Measurements from ENCODE around the gene MFSD11. TPM values are rescaled to one million over a fixed set of nuclear protein-coding genes. Genes with fewer than 3 reads are reported as not detected.
"Not testable (repeated sequence)": the region's sequence is repeated elsewhere in the genome, so short reads cannot be mapped to it uniquely, and the experiment has no call there.

The MFSD11 gene
- total RNA-seq, 1 donor from 2014 or later = 27.0 TPM

DNA sequence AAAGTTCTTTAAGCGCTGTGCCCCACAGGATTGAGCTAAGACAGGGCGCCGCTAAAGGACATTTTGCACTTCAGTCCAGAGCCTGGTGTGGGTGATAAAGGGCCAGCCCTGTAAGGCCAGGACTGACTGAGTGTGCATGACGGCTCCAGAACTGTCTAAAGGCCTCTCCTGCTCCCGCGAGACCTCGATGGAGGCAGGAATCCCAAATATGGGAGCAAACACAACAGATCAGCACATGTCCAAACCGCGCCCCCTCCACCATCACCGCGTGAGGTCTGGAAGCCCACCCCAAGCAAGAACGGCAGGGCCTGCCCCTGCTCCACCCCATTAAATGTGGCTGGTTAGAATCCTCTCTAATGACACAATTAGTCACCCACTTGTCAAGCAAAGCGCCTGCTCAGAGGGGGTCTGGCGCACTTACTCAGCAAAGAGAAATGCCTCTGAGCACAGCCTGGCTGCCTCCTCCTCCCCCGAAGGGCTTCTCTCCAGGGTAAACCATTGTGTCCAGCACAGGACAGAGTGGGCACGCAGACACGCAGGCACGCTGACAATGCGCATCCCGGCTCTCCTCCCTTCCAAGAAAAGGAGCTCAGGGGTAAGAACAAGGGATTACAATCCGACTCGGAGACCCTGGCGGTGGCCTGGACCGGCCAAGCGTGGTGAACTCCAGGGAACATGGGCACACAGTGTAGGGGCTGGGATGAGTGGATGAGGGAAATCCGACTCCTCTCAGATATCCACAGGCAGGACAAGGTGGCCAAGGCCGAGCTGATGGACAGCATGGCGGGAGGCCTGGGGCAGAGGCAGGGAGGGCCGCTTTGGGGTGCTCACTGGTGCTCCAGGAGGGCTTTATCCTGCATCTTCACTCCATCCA is 28.6 kb upstream of the MFSD11 start:
- peak; percentile 89 for DNase-seq (ENCODE audit: low spot score)

DNA sequence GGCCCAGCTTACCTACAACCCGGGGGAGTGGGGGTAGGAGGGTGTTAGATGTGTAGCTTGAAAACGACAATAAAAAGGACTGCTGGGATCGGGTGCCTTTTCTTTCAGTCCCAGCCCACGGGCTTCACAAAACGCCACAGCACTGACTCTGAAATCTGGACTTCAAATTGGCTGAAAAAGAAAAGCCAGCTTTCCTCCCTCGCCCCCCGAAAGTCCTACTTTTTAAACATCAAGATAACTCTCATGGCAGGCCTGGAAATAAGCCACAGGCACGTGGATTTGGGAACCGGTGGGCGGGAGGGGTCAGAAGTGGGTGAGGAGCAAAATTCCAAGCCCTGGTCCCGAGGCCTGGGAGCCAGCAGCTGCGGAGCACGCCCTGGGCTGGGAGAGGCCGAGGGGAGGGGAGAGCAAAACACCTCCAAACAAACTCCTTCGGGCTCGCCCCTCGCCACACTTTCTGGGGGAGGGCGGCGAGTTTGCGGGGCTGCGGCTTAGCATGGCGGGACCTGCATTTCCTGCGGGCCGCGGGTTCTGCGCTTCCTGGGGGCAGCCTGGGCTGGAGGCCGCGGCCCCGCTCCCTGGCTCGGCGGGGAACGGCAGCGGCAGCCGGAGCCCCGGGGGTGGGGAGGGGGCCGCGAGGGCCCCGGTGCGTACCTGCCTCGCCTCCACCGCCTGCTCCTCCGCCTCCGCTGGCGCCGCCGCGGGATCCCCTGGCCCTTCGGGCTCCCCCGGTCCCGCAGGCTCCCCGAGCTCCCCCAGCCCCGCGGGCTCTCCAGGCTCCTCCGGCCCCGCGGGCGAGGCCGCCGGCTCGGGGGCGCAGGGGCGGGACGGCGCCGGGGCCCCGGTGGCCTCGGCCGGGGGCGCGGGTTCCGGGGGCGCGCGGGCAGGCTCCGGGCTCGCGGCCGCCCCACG is 27.7 kb upstream of the MFSD11 start:
- DNase-seq (ENCODE audit: low spot score) = peak; percentile 70

DNA sequence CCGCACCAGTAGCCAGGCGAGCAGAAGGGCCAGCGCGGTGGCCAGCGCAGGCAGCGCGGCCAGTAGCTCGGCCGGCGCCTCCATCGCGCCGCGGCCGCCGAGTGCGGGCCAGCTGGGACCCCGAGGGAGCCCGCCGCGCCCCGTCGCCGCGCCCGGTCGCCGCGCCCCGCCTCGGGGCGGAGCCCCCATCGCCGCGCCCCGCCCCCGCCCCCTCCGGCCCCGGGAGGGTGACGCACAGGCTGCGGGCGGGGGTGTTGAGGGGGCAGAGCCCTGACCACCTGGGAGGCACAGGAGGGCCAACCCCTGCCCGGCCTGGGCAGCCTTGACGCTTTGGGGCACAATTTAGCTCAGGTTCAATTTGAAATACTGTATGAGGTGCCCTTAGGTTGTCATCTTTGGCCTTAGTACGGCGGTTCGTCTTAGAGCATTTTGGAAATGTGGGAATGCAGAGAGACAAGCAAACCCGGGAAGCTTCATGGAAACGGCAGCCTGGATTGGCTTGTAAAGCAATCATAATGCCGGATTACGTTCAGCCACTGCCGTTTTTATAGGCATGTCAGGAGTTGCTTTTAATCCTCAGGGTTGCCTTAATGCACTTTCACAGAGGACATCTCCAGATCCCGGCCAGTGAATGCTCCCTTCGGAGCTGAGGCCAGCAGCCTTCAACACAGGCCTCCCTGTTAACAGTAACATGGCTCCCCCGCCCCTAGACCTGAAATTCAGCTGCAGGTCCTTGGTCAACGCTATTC is 26.9 kb upstream of the MFSD11 start, which contains the start of gene MXRA7:
Gene MXRA7, minus strand, starts transcription at position 103 of the 749 bp plus-strand sequence. Its CDS starts 19 bp downstream, at position 84.
- peak; percentile 74 for DNase-seq (ENCODE audit: low spot score)

DNA sequence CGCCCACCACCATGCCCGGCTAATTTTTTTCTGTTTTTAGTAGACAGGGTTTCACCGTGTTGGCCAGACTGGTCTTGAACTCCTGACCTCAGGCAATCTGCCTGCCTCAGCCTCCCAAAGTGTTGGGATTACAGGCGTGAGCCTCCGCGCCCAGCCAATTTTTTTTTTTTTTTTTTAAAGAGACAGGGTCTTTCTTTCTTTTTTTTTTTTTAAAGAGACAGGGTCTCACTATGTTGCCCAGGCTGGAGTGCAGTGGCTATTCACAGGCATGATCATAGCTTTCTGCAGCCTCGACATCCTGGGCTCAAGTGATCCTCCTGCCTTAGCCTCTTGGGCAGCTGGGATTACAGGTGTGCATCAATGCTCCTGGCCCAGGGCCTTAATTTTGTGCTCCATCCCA is 25.6 kb upstream of the MFSD11 start:
- DNase-seq (ENCODE audit: low spot score) = not testable (repeated sequence)

DNA sequence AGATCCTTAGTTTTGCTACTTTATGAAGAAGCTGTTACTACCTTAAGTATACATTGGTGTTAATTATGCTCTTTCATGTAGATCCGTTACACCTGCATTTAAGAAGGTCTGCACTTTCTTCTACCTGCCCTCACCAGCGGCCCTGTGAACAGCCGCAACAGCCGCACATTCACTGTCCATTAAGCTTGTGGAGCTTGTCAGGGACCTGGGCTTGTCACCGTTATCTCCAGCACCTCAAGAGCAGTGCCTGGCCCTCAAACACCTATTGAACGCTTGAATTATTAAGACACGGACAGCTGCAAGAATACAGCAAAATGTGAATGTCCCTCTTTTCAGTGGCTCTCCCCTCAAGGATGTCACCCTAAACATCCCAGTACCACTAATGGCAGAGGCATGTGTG is 24.2 kb upstream of the MFSD11 start:
- no peak for DNase-seq (ENCODE audit: low spot score)

DNA sequence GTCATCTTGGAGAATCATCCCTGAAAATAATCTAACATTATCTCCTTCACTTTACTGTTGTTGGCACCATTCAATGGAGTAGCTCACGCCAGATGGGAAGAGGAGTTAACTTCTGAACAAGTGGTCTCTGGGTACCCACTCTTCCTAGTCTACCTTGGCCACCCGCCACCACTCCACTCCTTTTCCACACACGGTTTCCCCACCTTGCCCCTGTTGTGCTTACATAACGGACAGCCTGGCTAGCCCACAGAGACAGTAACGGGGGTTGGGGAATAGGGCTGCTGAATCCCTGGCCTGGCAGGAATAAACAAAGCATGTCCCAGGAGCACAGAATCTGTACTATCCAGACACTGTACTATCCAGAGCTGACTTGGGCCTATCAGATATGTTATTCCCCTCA is 23.6 kb upstream of the MFSD11 start:
- no peak for DNase-seq (ENCODE audit: low spot score)

DNA sequence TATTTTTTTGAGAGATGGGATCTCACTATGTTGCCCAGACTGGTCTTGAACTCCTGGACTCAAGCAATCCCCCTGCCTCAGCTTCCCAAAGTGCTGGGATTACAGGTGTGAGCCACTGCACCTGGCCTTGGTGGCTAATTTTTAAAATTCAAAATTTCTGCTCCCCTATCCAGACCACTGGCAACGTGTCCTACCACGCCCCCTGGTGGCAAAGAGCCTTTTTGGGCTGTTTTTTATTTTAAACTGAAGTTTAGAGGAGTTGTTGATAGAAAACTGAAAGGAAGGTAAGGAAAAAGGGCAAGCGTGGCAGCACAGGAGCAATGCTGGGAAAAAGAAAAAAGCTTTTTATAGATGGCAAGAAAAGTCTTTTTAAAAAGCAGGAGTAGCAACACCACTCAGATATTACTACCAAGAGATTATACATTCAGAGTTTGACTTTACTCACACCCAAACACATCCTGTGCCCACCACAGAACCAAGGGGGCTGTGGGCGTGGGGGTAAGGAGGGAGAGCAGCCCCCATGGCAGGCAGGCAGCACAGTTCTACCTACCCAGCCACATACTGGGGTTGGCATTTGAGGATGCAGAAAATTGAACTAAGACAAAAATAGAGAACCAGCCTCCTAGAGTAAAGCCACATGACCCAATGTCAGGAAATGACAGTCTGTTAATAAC is 23.0 kb upstream of the MFSD11 start:
- DNase-seq (ENCODE audit: low spot score) = peak; percentile 80

DNA sequence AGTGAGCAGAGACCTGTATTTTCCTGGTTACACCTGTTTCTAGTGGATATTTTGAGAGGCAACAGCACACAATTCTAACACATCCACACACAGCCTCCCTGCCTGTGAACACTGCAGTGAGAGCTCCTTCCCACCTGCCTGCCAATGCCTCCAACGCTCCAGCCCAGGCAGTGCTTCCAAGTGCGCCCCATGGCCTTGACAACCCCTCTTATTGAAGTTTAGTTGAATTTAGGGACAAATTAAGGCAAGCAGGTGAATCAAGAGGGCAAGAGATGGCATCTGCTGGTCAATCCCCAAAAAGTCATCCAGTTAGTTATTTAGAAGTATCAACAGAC is 22.5 kb upstream of the MFSD11 start:
- DNase-seq (ENCODE audit: low spot score) = no peak

DNA sequence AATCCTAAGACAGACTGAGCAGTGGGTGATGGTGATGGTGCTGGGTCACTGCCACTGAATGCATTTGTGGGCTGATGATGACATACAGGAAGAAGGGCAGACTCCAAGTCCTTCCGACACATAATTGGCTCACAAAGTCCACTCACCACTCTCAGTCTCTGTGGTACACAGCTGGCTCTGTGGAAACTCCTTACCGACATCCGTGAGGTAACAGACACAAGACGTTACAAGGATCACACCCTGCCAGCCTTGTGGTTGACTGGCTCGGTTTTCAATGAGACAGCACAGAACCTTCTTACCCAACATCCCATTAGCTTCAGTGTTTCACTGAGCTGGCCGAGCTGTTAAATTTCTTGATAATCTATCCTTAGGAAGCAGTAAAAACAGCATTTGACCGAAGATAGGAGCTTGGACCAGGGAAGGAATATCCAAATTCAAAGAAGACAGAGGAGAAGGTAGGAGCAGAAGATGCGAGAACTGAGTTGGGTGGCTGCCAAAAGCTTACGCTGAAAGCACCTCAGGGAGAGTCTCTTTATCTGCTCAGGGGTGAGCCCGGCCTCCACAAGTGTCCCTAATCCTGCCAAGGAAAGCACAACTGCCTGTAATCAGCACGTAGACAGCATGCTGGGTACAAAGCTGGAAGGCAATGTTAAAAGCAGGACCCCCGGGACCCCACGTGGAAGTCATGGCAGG is 21.6 kb upstream of the MFSD11 start:
- no peak for DNase-seq (ENCODE audit: low spot score)

DNA sequence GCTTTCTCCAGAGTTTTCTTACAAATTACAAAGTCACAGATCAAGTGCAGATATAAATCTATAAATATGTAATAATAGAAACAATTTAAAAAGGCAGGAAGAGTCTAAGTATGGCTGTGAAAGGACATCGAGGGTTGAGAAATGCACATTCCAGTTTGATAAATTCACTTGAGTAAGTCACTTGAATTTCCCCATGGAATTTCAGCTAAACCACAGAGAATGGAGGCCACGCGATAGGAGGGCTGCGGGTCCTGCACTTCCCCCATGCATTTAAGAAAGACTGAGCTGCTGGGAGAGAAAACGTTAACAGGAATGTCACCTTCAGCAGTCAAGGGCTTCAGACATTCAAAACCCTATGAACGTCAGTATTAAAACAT is 21.1 kb upstream of the MFSD11 start:
- DNase-seq (ENCODE audit: low spot score) = no peak

DNA sequence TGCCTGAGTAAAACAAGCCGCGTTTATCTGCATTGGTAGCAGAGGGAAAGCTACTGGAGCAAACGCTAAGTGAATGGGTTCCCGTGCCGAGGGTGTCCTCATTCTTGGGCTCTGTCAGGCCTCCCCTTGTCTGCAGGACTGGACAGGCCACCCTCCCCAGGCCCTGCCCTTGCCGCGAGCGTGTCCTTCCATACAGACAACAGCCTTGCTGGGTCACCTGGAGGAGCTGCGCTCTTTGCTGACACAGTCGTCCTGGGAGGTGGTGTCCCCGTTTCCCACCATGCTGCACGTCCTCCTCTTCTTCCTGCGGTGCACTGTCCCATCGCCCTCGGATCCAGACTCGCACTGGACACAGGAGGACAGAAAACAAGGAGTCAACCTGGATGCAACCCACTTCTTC is 19.4 kb upstream of the MFSD11 start:
- DNase-seq (ENCODE audit: low spot score) = no peak

DNA sequence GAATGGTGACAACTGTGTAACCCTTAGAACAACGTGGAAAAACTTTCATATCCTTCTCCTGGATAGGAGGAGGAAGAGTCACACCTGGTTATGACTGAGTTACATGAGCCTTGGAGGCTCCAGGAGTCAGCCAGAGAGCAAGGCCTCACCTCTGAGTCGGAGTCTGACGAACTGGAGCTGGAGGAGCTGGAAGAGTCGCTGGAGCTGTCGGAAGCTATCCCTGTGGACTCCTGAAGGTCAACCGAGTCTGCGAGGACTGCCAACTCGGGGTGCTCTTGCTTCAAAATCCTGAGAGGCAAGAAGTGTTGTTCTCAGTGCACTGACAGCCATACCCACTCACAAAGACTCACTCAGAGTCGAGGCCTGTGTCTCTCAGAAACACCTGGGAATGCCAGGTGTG is 17.7 kb upstream of the MFSD11 start:
- no peak for DNase-seq (ENCODE audit: low spot score)

DNA sequence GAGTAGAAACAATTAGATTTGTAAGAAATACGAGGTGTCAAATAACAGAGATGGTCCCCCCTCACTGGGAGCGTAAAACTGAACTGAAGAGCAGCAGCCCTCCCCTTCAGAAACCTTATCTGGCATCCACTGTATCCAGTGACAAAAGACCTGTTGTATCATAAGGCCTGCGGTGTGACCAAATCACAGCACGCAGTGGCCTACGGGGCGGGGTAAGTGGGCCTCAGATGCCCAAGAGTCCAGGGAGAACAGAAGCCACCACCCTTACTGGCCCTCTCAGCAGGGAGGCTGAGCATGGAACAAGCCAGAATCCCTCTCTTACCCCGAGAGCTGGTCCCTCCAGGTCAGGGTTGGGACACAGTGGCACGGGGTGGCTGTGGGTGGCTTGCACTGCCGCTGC is 17.0 kb upstream of the MFSD11 start:
- no peak for DNase-seq (ENCODE audit: low spot score)

DNA sequence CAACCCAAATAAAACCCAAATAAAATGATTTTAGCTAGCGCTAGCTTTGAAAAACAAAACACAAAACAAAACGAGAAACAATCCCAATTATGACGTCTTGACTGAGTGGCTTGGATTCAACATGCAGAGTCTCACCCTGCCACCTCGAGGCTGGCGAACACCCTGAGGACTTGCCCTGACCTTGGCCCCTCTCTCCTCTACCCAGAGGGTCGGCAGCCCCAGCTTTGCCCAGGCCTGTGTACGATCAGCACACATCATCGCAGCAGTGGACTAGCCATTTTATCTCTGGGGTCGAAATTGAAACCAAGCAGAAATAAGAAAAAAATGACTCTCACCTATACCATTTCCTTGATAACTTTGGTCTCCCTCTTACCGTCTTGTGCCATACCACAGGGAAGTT is 16.5 kb upstream of the MFSD11 start:
- DNase-seq (ENCODE audit: low spot score) = no peak

DNA sequence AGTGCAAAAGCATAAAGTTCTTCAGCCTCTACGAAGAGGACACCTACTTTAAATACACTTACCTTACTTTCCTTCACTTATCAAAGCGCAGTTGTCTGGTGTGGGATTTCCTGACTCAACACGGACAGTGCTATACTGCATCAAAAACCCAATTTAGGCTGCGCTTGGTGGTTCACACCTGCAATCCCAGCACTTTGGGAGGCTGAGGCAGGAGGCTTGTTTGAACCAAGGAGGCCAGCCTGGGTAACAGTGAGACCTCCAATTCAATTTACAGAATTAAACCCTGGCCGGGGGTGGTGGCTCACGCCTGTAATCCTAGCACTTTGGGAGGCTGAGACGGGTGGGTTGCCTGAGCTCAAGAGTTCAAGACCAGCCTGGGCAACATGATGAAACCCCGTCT is 15.6 kb upstream of the MFSD11 start:
- no peak for DNase-seq (ENCODE audit: low spot score)

DNA sequence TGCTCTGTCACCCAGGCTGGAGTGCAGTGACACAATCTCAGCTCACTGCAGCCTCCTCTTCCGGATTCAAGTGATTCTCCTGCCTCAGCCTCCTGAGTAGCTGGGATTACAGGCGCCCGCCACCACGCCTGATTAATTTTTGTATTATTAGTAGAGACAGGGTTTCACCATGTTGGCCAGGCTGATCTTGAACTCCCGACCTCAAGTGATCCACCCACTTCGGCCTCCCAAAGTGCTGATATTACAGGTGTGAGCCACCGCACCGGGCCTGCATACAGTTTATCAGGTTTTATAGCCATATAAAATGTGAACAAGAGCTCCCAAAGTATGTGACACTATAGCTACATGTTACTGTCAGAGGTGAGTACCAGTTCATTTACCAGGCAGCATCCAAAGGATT is 14.9 kb upstream of the MFSD11 start:
- DNase-seq (ENCODE audit: low spot score) = not testable (repeated sequence)

DNA sequence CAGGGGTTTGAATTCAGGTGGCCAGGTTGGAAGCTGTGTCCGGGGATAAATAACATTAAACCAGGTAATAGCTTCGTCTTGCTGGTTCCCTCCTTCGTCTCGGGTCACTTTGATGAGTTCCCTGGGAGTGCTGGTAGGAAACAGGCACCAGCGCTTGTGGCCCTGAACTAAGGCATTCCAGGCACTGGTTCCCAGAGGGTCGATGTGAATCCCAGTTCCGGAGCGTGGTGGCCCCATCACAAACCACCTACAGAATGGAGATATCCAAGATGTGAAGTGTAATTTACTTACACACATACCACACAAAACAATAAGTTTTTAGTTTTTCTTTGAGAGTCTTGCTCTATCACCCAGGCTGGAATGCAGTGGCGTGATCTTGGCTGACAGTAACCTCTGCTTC is 14.1 kb upstream of the MFSD11 start:
- no peak for DNase-seq (ENCODE audit: low spot score)

DNA sequence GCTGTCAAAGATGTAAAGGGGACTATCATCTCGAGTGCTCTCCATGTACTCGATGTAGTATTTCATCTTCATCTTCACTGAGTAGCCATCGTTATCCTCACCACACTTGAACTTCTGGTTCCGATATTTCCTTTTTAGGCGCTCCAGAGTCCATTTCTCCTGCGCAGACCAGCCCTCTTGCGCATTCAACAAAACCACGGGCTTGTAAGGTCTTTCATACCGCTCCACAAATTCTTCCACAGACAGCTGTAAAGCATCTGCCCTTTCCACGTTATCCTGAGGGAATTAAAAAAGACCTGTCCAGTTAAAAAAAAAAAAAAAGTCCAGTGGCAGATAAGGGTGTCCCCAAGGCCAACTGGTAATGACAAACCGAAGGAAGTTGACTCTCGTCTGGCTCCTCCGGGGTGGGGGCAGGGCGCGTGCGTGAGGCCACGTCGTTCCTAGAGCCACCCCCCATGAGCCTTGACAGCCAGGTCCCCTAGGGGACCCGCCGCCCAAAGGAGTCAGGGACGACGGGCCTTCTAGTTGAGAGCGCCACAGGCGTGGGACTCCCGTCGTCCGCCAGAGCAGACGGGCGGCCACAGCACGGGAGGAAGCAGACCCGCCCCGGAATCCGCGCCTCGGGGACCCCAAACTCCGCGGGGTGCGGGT is 12.2 kb upstream of the MFSD11 start:
- peak; percentile 83 for DNase-seq (ENCODE audit: low spot score)

DNA sequence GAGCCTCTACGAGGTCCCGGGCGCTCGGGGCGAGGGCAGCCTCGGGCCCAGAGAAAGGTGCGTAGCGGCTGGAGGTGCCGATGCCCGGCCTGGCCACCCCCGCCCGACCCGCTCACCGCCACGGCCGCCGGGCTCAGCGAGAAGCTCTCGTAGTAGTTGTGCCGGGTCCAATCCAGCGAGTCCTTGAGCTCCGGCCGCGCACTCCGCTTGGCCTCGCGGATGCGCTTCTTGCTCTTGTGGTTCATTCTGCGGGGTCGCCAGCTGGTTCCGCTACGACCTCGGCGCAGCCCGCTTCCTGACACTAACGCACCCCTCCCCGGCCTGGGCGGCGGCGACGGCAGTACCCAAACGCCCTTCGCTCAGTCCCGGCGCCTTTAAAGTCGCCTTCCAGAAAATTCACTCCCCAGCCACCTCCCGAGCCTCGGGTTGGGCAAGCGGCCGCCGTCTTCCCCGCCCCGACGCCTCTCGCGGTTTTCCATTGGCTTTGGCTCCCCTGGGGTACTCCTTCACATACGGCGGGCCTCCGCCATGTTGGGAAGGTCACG is 11.6 kb upstream of the MFSD11 start, which contains the start of gene JMJD6:
Gene JMJD6, minus strand, starts transcription at position 376 of the 545 bp plus-strand sequence. Its CDS starts 131 bp downstream, at position 245.
- DNase-seq (ENCODE audit: low spot score) = peak; percentile 98

All from ureter (tissue), 1 donor.